HUDEP-2 (cell line): ENCODE results near the gene SSR4.

Source experiments
- DNase-seq, 76 experiments: peaks; one replicate each; lab custom pipeline; 2025; ENCODE audit not compliant: unreplicated experiment in 76 of 76; lab: John Stamatoyannopoulos, UW

Gene SSR4

GRCh38 chrX:153828308-153828707 is 33.8 kb downstream of the SSR4 start:
- no peak for DNase-seq

- DNase-seq, result no peak
These were observed 34.5 kb downstream of the SSR4 start for GRCh38 chrX:153828723-153829548.

- no peak for DNase-seq
These were observed 35.0 kb downstream of the SSR4 start for GRCh38 chrX:153829549-153829798.

- DNase-seq, result no peak
These were observed 35.6 kb downstream of the SSR4 start, which contains the start of gene PDZD4 for GRCh38 chrX:153829799-153830639. Gene PDZD4, minus strand, starts transcription at chrX:153830544. Its CDS starts 246 bp downstream, at chrX:153830298.

- DNase-seq, result no peak
These were observed 36.4 kb downstream of the SSR4 start for GRCh38 chrX:153830640-153831428.

- DNase-seq, result no peak
These were observed 37.1 kb downstream of the SSR4 start for GRCh38 chrX:153831429-153832150.

- no peak for DNase-seq
These were observed 38.3 kb downstream of the SSR4 start for GRCh38 chrX:153832728-153833127.

GRCh38 chrX:153836921-153837320 is 42.5 kb downstream of the SSR4 start:
- DNase-seq, result no peak

GRCh38 chrX:153844509-153845082 is 50.1 kb downstream of the SSR4 start:
- DNase-seq, result no peak

GRCh38 chrX:153845195-153845594 is 50.7 kb downstream of the SSR4 start:
- DNase-seq, result no peak

GRCh38 chrX:153845842-153846241 is 51.4 kb downstream of the SSR4 start:
- no peak for DNase-seq
